PC-9 (cell line): ENCODE data around the gene AQP1.

Experiments
- EZH2 ChIP-seq: fragments of 200-600 bp; sonication (generic); IDR thresholded peaks from 2 replicates; pipeline ENCODE4 v1.8.0; 2017; ENCODE audit warnings: antibody characterized with exemption, low read depth
- TF ChIP-seq, protein P1 (sequence below): fragments of 200-600 bp; sonication (generic); conservative IDR thresholded peaks from 2 replicates; pipeline ENCODE4 v1.6.1; 2017; ENCODE audit warnings: mixed run types, antibody characterized with exemption, mild to moderate bottlenecking, moderate library complexity

DNA sequence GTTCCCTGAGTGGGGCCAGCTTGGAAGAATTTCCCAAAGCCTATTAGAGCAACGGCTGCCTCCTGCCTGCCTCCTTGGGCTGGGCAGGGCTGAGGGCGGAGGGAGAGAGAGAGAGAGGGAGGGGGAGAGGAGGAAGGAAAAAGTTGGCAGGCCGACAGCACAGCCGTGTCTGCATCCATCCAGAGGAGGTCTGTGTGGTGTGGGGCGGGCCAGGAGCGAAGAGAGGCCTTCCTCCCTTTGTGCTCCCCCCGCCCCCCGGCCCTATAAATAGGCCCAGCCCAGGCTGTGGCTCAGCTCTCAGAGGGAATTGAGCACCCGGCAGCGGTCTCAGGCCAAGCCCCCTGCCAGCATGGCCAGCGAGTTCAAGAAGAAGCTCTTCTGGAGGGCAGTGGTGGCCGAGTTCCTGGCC lies at the start of gene AQP1:
- TF ChIP-seq, protein P1, sequence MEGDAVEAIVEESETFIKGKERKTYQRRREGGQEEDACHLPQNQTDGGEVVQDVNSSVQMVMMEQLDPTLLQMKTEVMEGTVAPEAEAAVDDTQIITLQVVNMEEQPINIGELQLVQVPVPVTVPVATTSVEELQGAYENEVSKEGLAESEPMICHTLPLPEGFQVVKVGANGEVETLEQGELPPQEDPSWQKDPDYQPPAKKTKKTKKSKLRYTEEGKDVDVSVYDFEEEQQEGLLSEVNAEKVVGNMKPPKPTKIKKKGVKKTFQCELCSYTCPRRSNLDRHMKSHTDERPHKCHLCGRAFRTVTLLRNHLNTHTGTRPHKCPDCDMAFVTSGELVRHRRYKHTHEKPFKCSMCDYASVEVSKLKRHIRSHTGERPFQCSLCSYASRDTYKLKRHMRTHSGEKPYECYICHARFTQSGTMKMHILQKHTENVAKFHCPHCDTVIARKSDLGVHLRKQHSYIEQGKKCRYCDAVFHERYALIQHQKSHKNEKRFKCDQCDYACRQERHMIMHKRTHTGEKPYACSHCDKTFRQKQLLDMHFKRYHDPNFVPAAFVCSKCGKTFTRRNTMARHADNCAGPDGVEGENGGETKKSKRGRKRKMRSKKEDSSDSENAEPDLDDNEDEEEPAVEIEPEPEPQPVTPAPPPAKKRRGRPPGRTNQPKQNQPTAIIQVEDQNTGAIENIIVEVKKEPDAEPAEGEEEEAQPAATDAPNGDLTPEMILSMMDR: no peak
- TF ChIP-seq EZH2: no peak
